Mucosa of stomach (tissue), 1 donor: Measurements from ENCODE around the gene MFF.
"Not testable (repeated sequence)": the region's sequence is repeated elsewhere in the genome, so short reads cannot be mapped to it uniquely, and the experiment has no call there.

ENCODE experiments used
- H3K27me3 ChIP-seq: one replicate; pipeline ENCODE4 v1.7.0; 2013; ENCODE audit warnings: mild to moderate bottlenecking, low read length; ENCODE audit not compliant: control insufficient read depth, insufficient read depth
- H3K36me3 ChIP-seq: one replicate; pipeline ENCODE4 v1.7.0; 2013; ENCODE audit warnings: low read length; ENCODE audit not compliant: control insufficient read depth, insufficient read depth
- H3K4me1 ChIP-seq: one replicate; pipeline ENCODE4 v1.7.0; 2013; ENCODE audit warnings: mild to moderate bottlenecking, low read length; ENCODE audit not compliant: control insufficient read depth, insufficient read depth
- H3K4me3 ChIP-seq: one replicate; pipeline ENCODE4 v1.7.0; 2013; ENCODE audit warnings: low read length
- H3K9ac ChIP-seq: one replicate; pipeline ENCODE4 v1.7.0; 2013; ENCODE audit warnings: mild to moderate bottlenecking, low read length, moderate library complexity
- H3K9me3 ChIP-seq: one replicate; pipeline ENCODE4 v1.7.0; 2013; ENCODE audit warnings: mild to moderate bottlenecking, low read length, moderate library complexity; ENCODE audit not compliant: control insufficient read depth
- donor health status: Pancreatic carcinoma.

The MFF gene

DNA sequence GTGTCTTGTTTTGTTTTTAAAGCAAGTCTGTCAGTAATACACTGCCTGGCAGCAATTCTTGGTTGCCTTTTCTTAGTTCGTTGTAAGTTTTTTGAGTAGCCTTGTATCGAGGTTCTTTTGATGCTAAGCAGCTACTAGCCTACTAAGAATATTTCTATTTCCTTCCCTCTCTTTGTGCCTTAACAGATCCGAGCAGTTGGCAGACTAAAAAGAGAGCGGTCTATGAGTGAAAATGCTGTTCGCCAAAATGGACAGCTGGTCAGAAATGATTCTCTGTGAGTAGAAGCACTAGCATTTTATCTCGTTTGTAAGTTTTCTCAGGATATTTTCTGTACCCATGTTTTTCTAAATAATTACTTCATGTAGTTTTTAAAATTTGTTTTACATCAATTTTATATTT, 15.1 kb downstream of the MFF start:
- Histone ChIP-seq H3K27me3 (no peaks in the 10 kb centered on the region), H3K36me3 (no peaks in the 10 kb centered on the region), H3K4me3 (no peak overlapping the region), H3K4me1 (no peaks in the 10 kb centered on the region), H3K9ac (no peak overlapping the region), H3K9me3 (no peaks in the 10 kb centered on the region)

- H3K27me3 ChIP-seq = no peaks in the 10 kb centered on the region
- H3K9me3 ChIP-seq = no peaks in the 10 kb centered on the region
- no peak overlapping the region for H3K9ac ChIP-seq
- H3K4me1 ChIP-seq = no peaks in the 10 kb centered on the region
- H3K4me3 ChIP-seq = no peak overlapping the region
- H3K36me3 ChIP-seq = no peaks in the 10 kb centered on the region
Measured at GRCh38 chr2:227341553-227341952, 16.5 kb downstream of the MFF start.

DNA sequence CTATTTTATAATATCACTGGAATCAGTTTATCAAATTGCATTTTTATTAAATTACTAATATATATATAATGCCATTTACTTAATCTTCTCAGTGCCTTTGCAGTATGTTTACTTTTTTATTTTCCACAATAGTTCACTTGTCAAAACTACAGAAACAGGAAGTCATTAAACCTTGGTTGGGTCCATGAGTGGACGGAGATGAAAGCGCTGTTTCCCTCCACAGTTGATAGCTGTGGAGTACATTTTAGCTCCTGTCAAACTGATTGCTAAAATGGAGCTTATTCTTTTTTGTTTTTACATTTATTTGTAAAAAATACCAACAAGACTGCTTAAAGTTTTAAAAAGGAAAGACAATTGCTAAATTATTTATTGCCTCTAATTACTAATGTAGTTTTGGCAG, 19.2 kb downstream of the MFF start:
- Histone ChIP-seq H3K9me3 (no peaks in the 10 kb centered on the region), H3K9ac (no peak overlapping the region), H3K36me3 (no peaks in the 10 kb centered on the region), H3K4me1 (no peaks in the 10 kb centered on the region), H3K27me3 (no peaks in the 10 kb centered on the region), H3K4me3 (no peak overlapping the region)

DNA sequence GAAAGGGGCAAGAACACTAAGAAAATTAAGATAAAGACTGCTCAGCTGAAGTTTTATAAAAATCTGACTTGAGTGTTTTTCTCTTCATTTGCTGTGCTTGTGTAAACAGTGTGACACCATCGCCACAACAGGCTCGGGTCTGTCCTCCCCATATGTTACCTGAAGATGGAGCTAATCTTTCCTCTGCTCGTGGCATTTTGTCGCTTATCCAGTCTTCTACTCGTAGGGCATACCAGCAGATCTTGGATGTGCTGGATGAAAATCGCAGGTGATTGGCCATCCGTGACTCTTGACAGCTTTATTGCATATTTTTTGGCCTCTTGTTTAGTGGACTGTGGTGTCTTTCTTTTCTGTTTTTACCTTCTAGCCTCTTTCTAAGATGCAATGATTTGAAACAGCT, 22.1 kb downstream of the MFF start:
- H3K9me3 ChIP-seq = no peaks in the 10 kb centered on the region
- H3K36me3 ChIP-seq = no peaks in the 10 kb centered on the region
- H3K9ac ChIP-seq = no peak overlapping the region
- H3K4me3 ChIP-seq = no peak overlapping the region
- no peaks in the 10 kb centered on the region for H3K27me3 ChIP-seq
- H3K4me1 ChIP-seq = no peaks in the 10 kb centered on the region

DNA sequence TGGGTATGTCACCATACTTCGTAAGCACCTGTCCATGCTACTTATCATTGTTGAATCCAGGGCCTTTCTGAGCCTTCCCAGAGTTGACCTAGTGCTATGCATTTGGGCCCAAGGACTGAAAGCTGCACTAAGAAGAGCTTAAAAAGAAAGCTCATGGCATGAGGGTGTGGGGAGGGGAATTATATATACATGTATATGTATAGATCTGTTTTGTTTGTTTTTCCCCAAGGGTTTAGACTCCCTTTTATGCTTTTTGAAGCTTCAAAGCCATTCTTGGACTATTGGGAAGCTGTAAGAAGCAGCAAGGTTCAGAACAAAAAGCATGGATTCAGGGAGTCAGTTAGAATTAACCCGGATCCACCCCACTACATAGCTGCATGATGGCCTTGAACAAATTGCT, 23.3 kb downstream of the MFF start:
- Histone ChIP-seq H3K9ac (no peak overlapping the region), H3K27me3 (no peaks in the 10 kb centered on the region), H3K4me3 (no peak overlapping the region), H3K4me1 (no peaks in the 10 kb centered on the region), H3K36me3 (no peaks in the 10 kb centered on the region), H3K9me3 (no peaks in the 10 kb centered on the region)

DNA sequence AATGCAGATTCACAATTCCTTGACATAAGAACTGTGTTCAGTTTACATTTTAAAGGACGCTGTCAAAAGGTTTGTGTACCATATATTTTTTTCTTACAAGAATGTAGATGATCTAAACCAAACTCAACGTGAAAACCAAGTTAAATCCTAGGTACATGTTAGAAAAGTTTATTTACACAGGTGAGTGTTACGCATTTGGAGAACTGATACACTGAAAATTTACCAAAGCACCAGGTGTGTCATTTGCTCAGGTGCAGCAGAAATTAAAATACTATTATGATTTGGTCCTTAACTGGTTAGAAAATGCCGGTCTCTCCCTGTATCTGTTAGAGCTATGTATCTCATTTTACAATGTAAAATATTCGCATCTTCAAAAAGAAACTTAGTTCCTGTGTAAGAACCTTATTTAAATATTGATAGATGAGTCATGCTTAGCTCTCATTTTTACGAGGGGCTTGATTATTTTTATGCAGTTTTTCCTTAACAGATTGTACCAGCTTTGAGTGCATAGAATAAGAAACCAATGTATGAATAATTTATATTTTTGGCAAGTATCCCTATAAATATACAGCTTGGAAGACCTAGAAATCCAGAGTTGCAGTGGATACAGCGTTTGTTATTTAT, 25.1 kb downstream of the MFF start:
- no peak overlapping the region for H3K9ac ChIP-seq
- H3K4me3 ChIP-seq = no peak overlapping the region
- H3K4me1 ChIP-seq = no peaks in the 10 kb centered on the region
- H3K27me3 ChIP-seq = no peaks in the 10 kb centered on the region
- H3K36me3 ChIP-seq = no peaks in the 10 kb centered on the region
- no peaks in the 10 kb centered on the region for H3K9me3 ChIP-seq

- no peaks in the 10 kb centered on the region for H3K36me3 ChIP-seq
- H3K4me1 ChIP-seq = no peaks in the 10 kb centered on the region
- H3K9me3 ChIP-seq = no peaks in the 10 kb centered on the region
- no peaks in the 10 kb centered on the region for H3K27me3 ChIP-seq
- no peak overlapping the region for H3K4me3 ChIP-seq
- H3K9ac ChIP-seq = no peak overlapping the region
Measured at GRCh38 chr2:227351639-227352038, 26.6 kb downstream of the MFF start.

DNA sequence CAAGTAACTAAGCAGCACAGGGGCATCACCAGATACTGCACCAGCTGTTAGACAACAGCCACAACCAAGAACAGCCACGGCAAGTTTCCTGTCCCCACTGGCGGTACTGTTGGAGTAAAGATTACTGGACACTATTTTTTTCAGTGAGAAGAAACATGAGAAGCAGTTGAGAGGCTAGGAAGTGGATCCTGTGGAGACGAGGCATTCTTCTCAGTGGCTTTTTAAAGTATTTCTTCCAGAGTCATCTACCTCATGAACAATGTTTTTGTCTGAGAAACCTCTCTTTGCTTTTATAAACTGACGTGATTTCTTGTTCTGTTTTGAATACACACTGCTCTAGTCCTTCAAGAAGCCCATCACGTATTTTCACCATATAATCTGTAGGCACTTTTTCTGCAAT, 35.3 kb downstream of the MFF start:
- H3K9me3 ChIP-seq = no peaks in the 10 kb centered on the region
- H3K36me3 ChIP-seq = no peaks in the 10 kb centered on the region
- H3K4me3 ChIP-seq = no peak overlapping the region
- no peaks in the 10 kb centered on the region for H3K4me1 ChIP-seq
- no peaks in the 10 kb centered on the region for H3K27me3 ChIP-seq
- no peak overlapping the region for H3K9ac ChIP-seq

DNA sequence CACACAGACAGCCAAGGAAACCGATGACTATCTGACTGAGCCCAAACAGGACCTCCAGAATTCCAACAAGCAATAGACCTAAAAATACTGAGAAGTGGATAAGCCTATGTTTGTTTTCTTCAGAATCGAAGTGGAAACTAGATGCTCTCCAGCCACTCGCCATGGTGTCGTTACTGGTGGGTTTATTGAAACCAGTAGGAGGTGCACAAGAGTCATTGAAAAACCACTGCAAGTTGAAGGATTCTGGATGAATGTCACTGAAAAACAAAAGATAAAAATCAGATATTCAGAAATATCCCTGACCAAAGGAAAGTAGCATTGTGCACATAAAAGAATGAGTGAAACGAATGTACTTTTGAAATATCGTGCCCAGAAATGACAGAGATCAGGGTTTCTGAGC, 38.7 kb downstream of the MFF start:
- no peaks in the 10 kb centered on the region for H3K36me3 ChIP-seq
- no peak overlapping the region for H3K9ac ChIP-seq
- H3K9me3 ChIP-seq = no peaks in the 10 kb centered on the region
- no peaks in the 10 kb centered on the region for H3K4me1 ChIP-seq
- H3K27me3 ChIP-seq = no peaks in the 10 kb centered on the region
- H3K4me3 ChIP-seq = no peak overlapping the region

DNA sequence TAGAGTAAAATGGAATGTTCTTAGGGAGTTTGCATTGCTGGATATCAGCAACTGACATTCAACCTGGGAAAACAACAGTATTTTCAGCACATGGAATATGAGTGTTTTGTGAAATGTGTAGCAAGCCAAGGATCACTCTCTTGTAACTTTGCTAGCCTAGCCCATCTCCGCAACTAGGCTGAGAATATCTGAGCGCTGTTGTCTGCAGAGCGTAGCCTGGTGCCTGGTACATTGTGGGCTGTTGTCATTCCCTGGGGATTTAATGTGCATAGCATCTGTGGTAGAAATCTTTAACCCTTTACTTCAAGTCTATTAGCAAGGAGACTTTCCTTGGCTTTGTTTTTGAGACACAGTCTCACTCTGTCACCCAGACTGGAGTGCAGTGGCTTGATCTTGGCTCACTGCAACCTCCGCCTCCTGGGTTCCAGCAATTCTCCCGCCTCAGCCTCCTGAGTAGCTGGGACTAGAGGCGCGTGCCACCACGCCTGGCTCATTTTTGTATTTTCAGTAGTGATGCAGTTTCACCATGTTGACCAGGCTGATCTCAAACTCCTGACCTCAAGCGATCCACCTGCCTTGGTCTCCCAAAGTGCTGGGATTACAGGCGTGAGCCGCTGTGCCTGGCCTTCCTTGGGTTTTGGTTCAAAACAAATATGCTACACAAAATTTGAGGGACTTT, 39.7 kb downstream of the MFF start:
- not testable (repeated sequence) for H3K27me3 ChIP-seq

DNA sequence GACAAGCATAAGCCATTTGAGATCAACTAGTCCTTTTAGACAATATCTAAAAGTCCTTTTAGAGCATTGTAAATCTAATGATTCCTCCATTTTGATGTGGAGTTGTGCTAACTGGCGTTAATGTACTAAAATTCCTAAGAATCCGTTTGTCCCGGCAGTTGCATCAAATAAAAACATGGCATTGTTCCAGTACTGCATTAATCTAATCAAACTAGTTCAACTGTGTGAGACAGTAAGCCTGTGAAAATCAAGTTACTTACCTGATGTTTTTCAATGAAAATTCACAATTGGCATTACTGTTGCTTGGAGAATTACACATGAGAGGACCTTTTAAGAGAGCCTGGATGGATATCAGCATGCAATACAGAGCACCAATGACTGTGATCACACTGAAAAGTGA, 40.8 kb downstream of the MFF start:
- no peaks in the 10 kb centered on the region for H3K36me3 ChIP-seq

More for the DNA sequence above, 39.7 kb downstream of the MFF start:
- H3K4me1 ChIP-seq, H3K9ac ChIP-seq, H3K4me3 ChIP-seq, H3K9me3 ChIP-seq, H3K36me3 ChIP-seq: not testable (repeated sequence)

GRCh38 chr2:227366769-227367426, 41.8 kb downstream of the MFF start:
- Histone ChIP-seq H3K9ac (no peak overlapping the region), H3K4me1 (no peaks in the 10 kb centered on the region)

More for the DNA sequence above, 40.8 kb downstream of the MFF start:
- H3K27me3 ChIP-seq = no peaks in the 10 kb centered on the region
- H3K4me1 ChIP-seq = no peaks in the 10 kb centered on the region
- no peak overlapping the region for H3K4me3 ChIP-seq
- no peak overlapping the region for H3K9ac ChIP-seq
- H3K9me3 ChIP-seq = no peaks in the 10 kb centered on the region

More at GRCh38 chr2:227366769-227367426, 41.8 kb downstream of the MFF start:
- Histone ChIP-seq H3K27me3 (no peaks in the 10 kb centered on the region), H3K4me3 (no peak overlapping the region), H3K36me3 (no peaks in the 10 kb centered on the region), H3K9me3 (no peaks in the 10 kb centered on the region)
